ENCODE data around the gene SELENOS. TPM values are rescaled to one million over a fixed set of nuclear protein-coding genes. Genes with fewer than 3 reads are reported as not detected.
A peak's percentile ranks its signal among the peaks of the same experiment; 100 is the strongest.

SELENOS gene
- polyA plus RNA-seq, 2 of the 4 experiments (the other 2 are of a cell fraction), result 97.9 to 184 TPM

DNA sequence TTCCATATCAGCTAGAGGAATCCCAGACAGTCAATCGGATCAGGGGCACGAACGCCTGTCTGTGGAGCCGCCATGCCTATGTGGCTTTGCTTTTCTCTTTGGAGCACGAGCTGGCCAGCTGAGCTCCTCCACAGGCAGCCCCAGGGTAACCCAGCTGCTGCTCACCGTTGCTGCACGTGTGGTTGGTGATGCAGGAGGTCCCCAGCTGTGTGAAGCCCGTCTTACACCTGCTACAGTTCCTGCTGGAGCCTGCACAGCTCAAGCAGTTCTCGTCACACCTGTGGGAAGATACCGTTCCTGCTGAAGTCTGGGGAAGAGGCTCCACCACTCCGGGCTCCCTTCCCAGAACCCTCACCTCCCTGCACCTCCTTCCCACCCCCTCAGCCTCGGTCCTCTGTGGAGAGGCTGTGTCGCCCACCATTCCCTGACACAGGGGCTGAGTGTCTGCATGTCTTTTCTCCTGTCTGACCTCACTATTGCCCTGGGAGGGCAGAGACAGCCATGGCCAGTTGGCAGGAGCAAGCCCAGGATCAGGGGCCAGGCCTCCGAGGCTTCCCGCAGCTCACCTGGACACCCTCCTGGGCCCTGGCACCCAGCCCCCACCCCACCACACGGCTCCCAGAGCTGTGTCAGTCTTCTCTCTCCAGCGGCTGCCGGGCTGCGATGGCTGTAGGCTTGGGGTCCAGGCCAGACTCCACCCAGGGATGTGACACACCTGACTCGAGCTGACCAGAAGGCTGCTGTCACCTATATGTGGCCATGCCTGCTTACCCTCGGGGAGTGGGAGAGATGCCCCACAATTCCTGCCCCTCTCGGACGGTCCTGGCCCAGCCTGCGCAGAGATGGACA, 30.0 kb upstream of the SELENOS start:
- POLR2A ChIA-PET, result no interaction called here
- TF ChIP-seq SMC3 (IDR thresholded peaks at IDR 0.05) (no peak), HDAC2 (IDR thresholded peaks at IDR 0.05) (no peak), HOXA7 (CRISPR knock-in tag; IDR thresholded peaks at IDR 0.05) (no peak), CHD4 (IDR thresholded peaks at IDR 0.05; ENCODE audit: borderline replicate concordance) (no peak), CEBPB (IDR thresholded peaks at IDR 0.05) (no peak), EP300 (IDR thresholded peaks at IDR 0.05) (no peak), RFX5 (IDR thresholded peaks at IDR 0.05) (no peak), EHF (CRISPR knock-in tag; IDR thresholded peaks at IDR 0.05) (no peak), POLR2AphosphoS2 (conservative IDR thresholded peaks at IDR 0.05; ENCODE audit: low read length) (no peak), NFE2L2 (conservative IDR thresholded peaks at IDR 0.05; ENCODE audit: low read length) (no peak), HOXB13 (CRISPR knock-in tag; IDR thresholded peaks at IDR 0.05; ENCODE audit: low read depth) (no peak), KDM1A (IDR thresholded peaks at IDR 0.05; ENCODE audit: low read depth) (no peak), RAD21 (conservative IDR thresholded peaks at IDR 0.05 in 1 of 2, IDR thresholded peaks at IDR 0.05 in 1 of 2) (no peak)
- TF ChIP-seq, protein P1, sequence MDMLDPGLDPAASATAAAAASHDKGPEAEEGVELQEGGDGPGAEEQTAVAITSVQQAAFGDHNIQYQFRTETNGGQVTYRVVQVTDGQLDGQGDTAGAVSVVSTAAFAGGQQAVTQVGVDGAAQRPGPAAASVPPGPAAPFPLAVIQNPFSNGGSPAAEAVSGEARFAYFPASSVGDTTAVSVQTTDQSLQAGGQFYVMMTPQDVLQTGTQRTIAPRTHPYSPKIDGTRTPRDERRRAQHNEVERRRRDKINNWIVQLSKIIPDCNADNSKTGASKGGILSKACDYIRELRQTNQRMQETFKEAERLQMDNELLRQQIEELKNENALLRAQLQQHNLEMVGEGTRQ (IDR thresholded peaks at IDR 0.05), result no peak
- TF ChIP-seq, protein P2, sequence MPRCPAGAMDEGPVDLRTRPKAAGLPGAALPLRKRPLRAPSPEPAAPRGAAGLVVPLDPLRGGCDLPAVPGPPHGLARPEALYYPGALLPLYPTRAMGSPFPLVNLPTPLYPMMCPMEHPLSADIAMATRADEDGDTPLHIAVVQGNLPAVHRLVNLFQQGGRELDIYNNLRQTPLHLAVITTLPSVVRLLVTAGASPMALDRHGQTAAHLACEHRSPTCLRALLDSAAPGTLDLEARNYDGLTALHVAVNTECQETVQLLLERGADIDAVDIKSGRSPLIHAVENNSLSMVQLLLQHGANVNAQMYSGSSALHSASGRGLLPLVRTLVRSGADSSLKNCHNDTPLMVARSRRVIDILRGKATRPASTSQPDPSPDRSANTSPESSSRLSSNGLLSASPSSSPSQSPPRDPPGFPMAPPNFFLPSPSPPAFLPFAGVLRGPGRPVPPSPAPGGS (IDR thresholded peaks at IDR 0.05), result no peak
- TF ChIP-seq, protein P3, sequence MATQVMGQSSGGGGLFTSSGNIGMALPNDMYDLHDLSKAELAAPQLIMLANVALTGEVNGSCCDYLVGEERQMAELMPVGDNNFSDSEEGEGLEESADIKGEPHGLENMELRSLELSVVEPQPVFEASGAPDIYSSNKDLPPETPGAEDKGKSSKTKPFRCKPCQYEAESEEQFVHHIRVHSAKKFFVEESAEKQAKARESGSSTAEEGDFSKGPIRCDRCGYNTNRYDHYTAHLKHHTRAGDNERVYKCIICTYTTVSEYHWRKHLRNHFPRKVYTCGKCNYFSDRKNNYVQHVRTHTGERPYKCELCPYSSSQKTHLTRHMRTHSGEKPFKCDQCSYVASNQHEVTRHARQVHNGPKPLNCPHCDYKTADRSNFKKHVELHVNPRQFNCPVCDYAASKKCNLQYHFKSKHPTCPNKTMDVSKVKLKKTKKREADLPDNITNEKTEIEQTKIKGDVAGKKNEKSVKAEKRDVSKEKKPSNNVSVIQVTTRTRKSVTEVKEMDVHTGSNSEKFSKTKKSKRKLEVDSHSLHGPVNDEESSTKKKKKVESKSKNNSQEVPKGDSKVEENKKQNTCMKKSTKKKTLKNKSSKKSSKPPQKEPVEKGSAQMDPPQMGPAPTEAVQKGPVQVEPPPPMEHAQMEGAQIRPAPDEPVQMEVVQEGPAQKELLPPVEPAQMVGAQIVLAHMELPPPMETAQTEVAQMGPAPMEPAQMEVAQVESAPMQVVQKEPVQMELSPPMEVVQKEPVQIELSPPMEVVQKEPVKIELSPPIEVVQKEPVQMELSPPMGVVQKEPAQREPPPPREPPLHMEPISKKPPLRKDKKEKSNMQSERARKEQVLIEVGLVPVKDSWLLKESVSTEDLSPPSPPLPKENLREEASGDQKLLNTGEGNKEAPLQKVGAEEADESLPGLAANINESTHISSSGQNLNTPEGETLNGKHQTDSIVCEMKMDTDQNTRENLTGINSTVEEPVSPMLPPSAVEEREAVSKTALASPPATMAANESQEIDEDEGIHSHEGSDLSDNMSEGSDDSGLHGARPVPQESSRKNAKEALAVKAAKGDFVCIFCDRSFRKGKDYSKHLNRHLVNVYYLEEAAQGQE (IDR thresholded peaks at IDR 0.05), result no peak
- TF ChIP-seq, protein P4, sequence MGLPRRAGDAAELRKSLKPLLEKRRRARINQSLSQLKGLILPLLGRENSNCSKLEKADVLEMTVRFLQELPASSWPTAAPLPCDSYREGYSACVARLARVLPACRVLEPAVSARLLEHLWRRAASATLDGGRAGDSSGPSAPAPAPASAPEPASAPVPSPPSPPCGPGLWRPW (IDR thresholded peaks at IDR 0.05), result no peak
- TF ChIP-seq, protein P5, sequence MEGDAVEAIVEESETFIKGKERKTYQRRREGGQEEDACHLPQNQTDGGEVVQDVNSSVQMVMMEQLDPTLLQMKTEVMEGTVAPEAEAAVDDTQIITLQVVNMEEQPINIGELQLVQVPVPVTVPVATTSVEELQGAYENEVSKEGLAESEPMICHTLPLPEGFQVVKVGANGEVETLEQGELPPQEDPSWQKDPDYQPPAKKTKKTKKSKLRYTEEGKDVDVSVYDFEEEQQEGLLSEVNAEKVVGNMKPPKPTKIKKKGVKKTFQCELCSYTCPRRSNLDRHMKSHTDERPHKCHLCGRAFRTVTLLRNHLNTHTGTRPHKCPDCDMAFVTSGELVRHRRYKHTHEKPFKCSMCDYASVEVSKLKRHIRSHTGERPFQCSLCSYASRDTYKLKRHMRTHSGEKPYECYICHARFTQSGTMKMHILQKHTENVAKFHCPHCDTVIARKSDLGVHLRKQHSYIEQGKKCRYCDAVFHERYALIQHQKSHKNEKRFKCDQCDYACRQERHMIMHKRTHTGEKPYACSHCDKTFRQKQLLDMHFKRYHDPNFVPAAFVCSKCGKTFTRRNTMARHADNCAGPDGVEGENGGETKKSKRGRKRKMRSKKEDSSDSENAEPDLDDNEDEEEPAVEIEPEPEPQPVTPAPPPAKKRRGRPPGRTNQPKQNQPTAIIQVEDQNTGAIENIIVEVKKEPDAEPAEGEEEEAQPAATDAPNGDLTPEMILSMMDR (IDR thresholded peaks at IDR 0.05), result no peak
- H3K27ac ChIP-seq, result no peak overlapping the region
- H3K4me2 ChIP-seq, result no peak overlapping the region
- ATAC-seq, result peak in 1 of 2 experiments; percentile 11; a peak in 3 of 6 replicates
- no peaks in the 10 kb centered on the region for H3K9me3 ChIP-seq
- H3K4me1 ChIP-seq, result no peaks in the 10 kb centered on the region
- no peak for DNase-seq (ENCODE audit: low read depth in 1 of 2, low spot score in 1 of 2)
- H3K4me3 ChIP-seq, result no peak overlapping the region
- CTCF ChIA-PET, result interaction anchor here (0.6 to 13.3 kb wide), 5 partner anchors 9 to 1102 kb away, joined by 3 to 227 read pairs (median 3); no protein-coding TSS in a partner anchor
- no peak for FAIRE-seq
- WGBS (ENCODE audit: missing lambda C conversion rate), result 74% methylated on average over 21 of the region's 24 CpGs
